ENCODE measurements around the gene PGLYRP4. TPM values are rescaled to one million over a fixed set of nuclear protein-coding genes. Genes with fewer than 3 reads are reported as not detected.

PGLYRP4 gene
- total RNA-seq, 4 donors from 2014 or later = not detected

DNA sequence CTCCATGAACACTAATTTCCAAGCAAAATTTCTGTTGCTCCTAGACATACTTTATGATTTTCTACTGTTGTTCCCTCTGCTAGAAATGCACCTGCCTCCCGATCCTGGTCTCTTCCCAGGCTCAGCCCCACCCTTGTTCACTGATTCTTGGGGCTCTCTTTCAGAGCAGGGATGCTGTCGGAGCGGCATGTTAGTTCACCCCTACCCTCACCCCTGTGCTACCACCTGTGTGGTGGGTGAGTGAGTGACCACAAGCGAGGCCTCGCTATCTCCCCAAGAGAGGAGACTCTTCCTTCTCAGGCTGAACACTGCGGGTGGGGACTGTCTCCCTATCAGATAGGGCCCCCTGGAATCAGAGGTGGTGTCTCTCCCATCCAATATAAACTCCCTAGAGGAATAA lies 47.1 kb upstream of the PGLYRP4 start:
- H3K27me3 ChIP-seq = no peaks in the 10 kb centered on the region
- no peaks in the 10 kb centered on the region for H3K9me3 ChIP-seq
- DNase-seq = no peak
- H3K36me3 ChIP-seq = no peaks in the 10 kb centered on the region
- no peak for TF ChIP-seq POLR2A (IDR thresholded peaks at IDR 0.05)
- TF ChIP-seq, protein P1, sequence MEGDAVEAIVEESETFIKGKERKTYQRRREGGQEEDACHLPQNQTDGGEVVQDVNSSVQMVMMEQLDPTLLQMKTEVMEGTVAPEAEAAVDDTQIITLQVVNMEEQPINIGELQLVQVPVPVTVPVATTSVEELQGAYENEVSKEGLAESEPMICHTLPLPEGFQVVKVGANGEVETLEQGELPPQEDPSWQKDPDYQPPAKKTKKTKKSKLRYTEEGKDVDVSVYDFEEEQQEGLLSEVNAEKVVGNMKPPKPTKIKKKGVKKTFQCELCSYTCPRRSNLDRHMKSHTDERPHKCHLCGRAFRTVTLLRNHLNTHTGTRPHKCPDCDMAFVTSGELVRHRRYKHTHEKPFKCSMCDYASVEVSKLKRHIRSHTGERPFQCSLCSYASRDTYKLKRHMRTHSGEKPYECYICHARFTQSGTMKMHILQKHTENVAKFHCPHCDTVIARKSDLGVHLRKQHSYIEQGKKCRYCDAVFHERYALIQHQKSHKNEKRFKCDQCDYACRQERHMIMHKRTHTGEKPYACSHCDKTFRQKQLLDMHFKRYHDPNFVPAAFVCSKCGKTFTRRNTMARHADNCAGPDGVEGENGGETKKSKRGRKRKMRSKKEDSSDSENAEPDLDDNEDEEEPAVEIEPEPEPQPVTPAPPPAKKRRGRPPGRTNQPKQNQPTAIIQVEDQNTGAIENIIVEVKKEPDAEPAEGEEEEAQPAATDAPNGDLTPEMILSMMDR (IDR thresholded peaks at IDR 0.05) = no peak
- H3K4me3 ChIP-seq (replicated peaks in 1 of 3) = no peak overlapping the region
- no peak overlapping the region for H3K27ac ChIP-seq
- intact Hi-C loops (cut with DNase I) = no loop called here
- 84 to 87% methylated on average over 6 of the region's 6 CpGs for WGBS, 2 donors
- no peaks in the 10 kb centered on the region for H3K4me1 ChIP-seq

DNA sequence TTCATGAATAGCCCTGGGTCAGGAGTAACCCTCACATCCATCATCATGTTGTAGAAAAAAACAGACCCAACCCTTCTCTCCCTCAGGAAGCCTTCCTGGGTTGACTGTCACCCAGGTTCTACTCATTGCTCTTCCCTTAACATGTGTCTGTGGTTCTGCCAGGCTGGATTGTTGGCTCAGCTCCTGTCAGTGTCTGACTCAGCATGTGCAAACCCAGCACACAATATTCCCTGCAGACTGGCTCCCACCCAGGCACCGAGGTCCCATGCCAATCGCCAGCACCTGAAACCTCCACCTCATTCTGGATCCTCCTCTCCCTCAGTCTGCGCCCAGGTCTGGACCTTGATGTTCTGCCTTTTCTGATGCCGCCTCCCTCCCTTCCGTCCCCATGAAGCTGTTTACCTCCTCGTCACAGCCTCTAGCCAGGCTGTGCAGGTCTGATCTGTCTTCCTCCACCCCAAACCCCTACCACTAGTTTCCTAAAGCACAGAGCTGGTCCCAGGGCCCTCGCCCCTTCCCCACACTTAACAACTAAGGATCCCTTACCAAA lies 46.6 kb upstream of the PGLYRP4 start:
- intact Hi-C loops (cut with DNase I) = no loop called here
- TF ChIP-seq POLR2A (IDR thresholded peaks at IDR 0.05) = no peak
- TF ChIP-seq, protein P1 (IDR thresholded peaks at IDR 0.05) = no peak
- Histone ChIP-seq H3K4me1 (no peaks in the 10 kb centered on the region), H3K9me3 (no peaks in the 10 kb centered on the region), H3K27ac (no peak overlapping the region), H3K4me3 (replicated peaks in 1 of 3) (no peak overlapping the region), H3K27me3 (no peaks in the 10 kb centered on the region), H3K36me3 (no peaks in the 10 kb centered on the region)
- DNase-seq = no peak
- WGBS, 2 donors = 73 to 76% methylated on average over 7 of the region's 7 CpGs

DNA sequence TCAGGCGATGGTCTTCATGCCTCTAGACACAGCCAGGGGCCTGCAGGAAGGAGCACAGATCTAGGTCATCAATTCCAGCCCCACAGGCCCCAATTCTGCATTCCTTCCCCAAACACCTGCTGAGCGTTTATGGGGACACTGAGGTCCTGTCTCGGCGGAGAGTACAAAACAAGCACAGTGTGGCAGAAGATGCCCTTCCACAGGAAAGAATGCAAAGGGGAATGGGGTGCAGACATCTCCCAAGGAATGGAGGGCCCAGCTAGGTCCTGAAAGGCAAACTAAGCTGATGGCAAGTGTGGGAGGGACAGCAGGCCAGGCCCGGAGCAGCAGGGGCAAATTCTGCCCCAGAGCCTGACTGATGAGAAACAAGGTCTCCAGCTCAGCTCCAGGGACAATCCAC lies 45.8 kb upstream of the PGLYRP4 start:
- no peak for DNase-seq
- intact Hi-C loops (cut with DNase I) = no loop called here
- TF ChIP-seq POLR2A (IDR thresholded peaks at IDR 0.05) = no peak
- Histone ChIP-seq H3K27me3 (no peaks in the 10 kb centered on the region), H3K4me3 (replicated peaks in 1 of 3) (no peak overlapping the region), H3K36me3 (no peaks in the 10 kb centered on the region), H3K27ac (no peak overlapping the region), H3K9me3 (no peaks in the 10 kb centered on the region), H3K4me1 (no peaks in the 10 kb centered on the region)
- WGBS, 2 donors = 75 to 80% methylated on average over 2 to 5 of the region's 5 CpGs

DNA sequence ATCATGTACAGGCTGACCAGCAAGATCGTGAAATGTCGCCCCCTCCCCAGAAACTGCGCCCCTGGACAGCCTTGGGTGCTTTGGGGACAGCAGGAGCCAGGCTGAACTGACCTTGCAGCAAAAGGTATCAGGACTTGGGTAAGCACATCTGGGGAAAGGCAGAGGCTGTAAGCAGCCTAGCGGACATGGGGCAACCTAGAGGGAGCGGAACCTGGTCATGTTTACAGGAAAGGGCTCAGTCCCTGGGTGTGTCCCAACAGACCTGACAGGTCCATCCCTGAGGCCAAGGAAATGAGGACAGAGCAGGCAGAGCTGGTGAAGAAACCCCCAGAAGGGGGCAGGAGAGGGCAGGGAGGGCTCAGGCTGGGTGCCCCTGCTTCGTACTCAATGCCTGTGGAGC lies 45.3 kb upstream of the PGLYRP4 start:
- Histone ChIP-seq H3K4me1 (no peaks in the 10 kb centered on the region), H3K27ac (no peak overlapping the region), H3K27me3 (no peaks in the 10 kb centered on the region), H3K4me3 (replicated peaks in 1 of 3) (no peak overlapping the region), H3K36me3 (no peaks in the 10 kb centered on the region), H3K9me3 (no peaks in the 10 kb centered on the region)
- TF ChIP-seq, protein P1 (IDR thresholded peaks at IDR 0.05) = no peak
- no peak for TF ChIP-seq POLR2A (IDR thresholded peaks at IDR 0.05)
- WGBS, 2 donors = 75 to 96% methylated on average over 4 to 5 of the region's 6 CpGs
- no peak for DNase-seq
- intact Hi-C loops (cut with DNase I) = no loop called here

DNA sequence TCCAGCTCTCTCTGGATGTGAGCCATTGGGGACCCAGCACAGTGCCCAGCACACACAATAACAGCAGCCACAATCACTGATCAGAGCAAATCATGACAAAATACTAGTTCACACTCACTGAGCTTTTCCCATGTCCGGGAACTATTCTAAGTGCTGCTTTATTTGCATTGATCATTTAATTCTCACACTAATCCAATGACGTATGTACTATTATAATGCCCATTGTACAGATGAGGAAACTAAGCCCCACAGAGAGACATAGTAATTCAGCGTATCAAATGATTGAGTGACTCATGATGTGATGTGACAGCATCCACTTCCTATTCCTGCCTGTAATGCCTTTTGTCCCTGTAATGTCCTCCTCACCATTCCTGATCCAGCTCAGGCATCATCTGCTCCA lies 44.2 kb upstream of the PGLYRP4 start:
- no peak for TF ChIP-seq POLR2A (IDR thresholded peaks at IDR 0.05)
- TF ChIP-seq, protein P1 (IDR thresholded peaks at IDR 0.05) = no peak
- 76 to 86% methylated on average over 3 of the region's 3 CpGs for WGBS, 2 donors
- Histone ChIP-seq H3K4me1 (no peaks in the 10 kb centered on the region), H3K36me3 (no peaks in the 10 kb centered on the region), H3K9me3 (no peaks in the 10 kb centered on the region), H3K27ac (no peak overlapping the region), H3K4me3 (replicated peaks in 1 of 3) (no peak overlapping the region), H3K27me3 (no peaks in the 10 kb centered on the region)
- intact Hi-C loops (cut with DNase I) = no loop called here
- no peak for DNase-seq

DNA sequence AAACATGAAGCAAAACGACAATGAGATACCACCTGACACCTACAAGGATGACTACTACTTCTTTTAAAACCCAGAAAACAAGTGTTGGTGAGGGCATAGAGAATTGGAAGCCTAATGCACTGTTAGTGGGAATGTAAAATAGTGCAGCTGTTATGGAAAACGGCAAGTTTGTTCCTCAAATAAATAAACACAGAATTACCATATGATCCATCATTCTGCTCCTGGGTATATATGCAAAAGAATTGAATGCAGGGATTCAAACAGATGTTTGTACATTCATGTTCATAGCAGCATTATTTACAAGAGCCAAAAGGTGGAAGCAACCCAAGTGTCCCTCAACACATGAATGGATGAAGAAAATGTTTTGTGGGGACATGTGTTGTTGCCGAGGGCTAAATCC lies 43.6 kb upstream of the PGLYRP4 start:
- 71 to 73% methylated on average over 3 of the region's 3 CpGs for WGBS, 2 donors
- no peak overlapping the region for H3K4me3 ChIP-seq (replicated peaks in 1 of 3)
- no peaks in the 10 kb centered on the region for H3K27me3 ChIP-seq
- DNase-seq = no peak
- no peaks in the 10 kb centered on the region for H3K9me3 ChIP-seq
- H3K36me3 ChIP-seq = no peaks in the 10 kb centered on the region
- TF ChIP-seq, protein P1 (IDR thresholded peaks at IDR 0.05) = no peak
- no peak for TF ChIP-seq POLR2A (IDR thresholded peaks at IDR 0.05)
- intact Hi-C loops (cut with DNase I) = no loop called here
- no peaks in the 10 kb centered on the region for H3K4me1 ChIP-seq
- no peak overlapping the region for H3K27ac ChIP-seq

Measured in thyroid gland (tissue), 4 donors.